ENCODE results near the gene MEF2D. TPM values are rescaled to one million over a fixed set of nuclear protein-coding genes. Genes with fewer than 3 reads are reported as not detected.

Gene MEF2D
- polyA plus RNA-seq, 3 donors, result 25.9 to 29.3 (median 26.8) TPM

- DNase-seq, result no peak
Measured at GRCh38 chr1:156502391-156502893, 1.9 kb upstream of the MEF2D start.

GRCh38 chr1:156500793-156501506, 375 bp upstream of the MEF2D start:
- peak; percentile 97 for DNase-seq

GRCh38 chr1:156499842-156500542, 583 bp downstream of the MEF2D start:
- DNase-seq, result peak; percentile 68

GRCh38 chr1:156499194-156499841, 1.3 kb downstream of the MEF2D start:
- peak; percentile 54 for DNase-seq

GRCh38 chr1:156498432-156499193, 2.0 kb downstream of the MEF2D start:
- no peak for DNase-seq

GRCh38 chr1:156497743-156498431, 2.7 kb downstream of the MEF2D start:
- no peak for DNase-seq

GRCh38 chr1:156497078-156497742, 3.4 kb downstream of the MEF2D start:
- DNase-seq, result no peak

- no peak for DNase-seq
Measured at GRCh38 chr1:156496211-156496761, 4.3 kb downstream of the MEF2D start.

GRCh38 chr1:156495401-156496140, 5.0 kb downstream of the MEF2D start:
- DNase-seq, result no peak

- DNase-seq, result no peak
Measured at GRCh38 chr1:156494309-156494895, 6.2 kb downstream of the MEF2D start.

GRCh38 chr1:156493742-156494141, 6.8 kb downstream of the MEF2D start:
- DNase-seq, result no peak

GRCh38 chr1:156493154-156493631, 7.4 kb downstream of the MEF2D start:
- no peak for DNase-seq

GRCh38 chr1:156492591-156493080, 7.9 kb downstream of the MEF2D start:
- no peak for DNase-seq

- DNase-seq, result no peak
Measured at GRCh38 chr1:156492013-156492590, 8.5 kb downstream of the MEF2D start.

- DNase-seq, result no peak
Measured at GRCh38 chr1:156491151-156491949, 9.2 kb downstream of the MEF2D start.

- no peak for DNase-seq
Measured at GRCh38 chr1:156490401-156491032, 10.1 kb downstream of the MEF2D start.

- DNase-seq, result no peak
Measured at GRCh38 chr1:156489935-156490293, 10.7 kb downstream of the MEF2D start.
